A204.1 (cell line): ENCODE data around the gene C1orf21.

Experiments
- FAIRE-seq: peaks from 2 replicates; lab custom pipeline; 2012; peaks lifted over from hg19 to GRCh38; lab: Jason Lieb, UNC

Gene C1orf21

DNA sequence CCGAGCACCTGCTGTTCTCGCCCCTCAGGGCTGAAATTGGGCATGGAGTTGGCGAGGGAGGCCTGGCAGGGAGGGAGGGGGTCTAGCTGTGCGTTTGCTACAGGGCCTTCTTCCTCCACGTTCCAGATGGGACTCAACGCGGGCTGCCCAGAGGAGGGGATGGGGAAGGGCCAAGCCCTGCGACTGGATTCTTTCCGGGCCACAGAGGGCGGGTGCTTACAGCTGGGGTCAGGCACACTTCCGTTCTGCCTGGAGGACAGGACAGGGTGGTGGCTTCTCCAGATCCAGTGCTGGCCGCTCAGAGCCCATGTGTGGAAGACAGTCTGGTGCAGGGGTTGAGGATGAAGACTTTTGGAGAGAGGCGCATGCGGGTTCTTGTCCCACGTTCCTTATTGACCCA, 277.8 kb downstream of the C1orf21 start:
- no peak for FAIRE-seq

DNA sequence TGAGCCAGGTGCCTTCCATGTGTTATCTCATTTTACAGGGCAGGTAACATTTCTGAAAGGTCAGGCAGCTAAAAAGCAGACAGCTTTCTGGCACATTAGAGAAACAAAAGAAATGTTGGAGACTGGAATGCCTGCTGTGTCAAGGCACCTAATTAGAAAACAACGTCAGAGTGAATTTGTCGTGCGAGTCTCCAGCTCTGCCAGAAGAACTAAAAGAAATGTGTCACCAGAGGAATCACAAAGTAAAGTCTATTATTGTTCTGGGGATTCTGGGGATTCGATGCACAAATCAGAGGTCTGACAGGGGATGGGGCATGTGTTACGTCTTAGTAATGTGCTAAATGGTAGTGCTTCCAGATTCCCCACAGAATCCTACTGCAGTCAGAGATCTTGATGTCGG, 278.5 kb downstream of the C1orf21 start:
- no peak for FAIRE-seq

DNA sequence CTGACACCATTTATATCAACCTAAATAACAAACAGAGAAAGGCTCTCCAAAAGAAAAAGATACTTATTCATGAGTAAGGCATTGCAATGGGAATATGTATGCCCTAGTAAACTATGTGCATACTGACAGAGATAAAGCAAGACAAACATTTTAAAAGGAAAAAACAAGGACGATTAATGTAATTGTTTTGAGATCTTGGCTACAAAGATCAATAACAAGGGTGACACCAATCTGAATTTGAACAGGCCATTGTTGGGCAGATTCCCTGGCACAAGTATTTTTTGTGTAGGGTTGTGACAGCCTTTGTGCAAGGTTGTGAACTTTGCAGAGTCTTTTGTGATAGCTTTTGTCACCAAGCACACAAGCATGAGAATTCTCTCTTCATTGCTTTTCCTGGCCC, 282.6 kb downstream of the C1orf21 start:
- FAIRE-seq = no peak

DNA sequence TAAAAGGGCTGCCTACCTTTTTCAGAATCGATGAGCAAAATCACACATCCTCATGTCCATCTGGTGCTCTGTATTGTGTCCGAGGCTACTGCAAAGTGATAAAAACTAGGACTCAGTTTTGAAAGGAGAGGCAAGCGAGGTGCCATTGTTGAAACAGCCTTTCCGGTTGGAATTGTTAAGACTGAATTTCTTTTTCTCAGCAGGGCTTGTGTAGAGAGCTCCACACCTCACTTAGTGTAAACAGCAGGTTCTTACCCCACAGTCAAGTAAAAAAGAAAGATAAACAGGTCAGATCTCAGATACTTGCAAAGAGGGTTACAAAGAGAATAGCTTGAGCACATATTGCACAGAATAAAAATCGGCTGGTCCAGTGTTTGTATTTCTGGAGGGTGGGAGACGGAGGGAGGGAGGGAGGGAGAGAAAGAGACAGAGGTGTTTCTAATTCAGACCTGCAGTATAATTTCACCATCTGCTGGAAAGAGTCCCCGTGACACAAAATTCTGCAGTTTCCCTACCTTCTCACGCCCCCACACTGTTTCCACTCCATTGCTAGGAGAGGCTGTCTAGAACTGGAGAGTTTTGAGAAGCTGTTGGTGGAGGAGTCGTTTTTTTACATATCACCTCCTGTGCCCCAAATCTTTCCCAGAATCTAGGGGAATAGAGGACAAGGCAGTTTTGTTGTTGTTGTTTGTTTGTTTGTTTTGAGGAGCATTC, 285.3 kb downstream of the C1orf21 start:
- no peak for FAIRE-seq

DNA sequence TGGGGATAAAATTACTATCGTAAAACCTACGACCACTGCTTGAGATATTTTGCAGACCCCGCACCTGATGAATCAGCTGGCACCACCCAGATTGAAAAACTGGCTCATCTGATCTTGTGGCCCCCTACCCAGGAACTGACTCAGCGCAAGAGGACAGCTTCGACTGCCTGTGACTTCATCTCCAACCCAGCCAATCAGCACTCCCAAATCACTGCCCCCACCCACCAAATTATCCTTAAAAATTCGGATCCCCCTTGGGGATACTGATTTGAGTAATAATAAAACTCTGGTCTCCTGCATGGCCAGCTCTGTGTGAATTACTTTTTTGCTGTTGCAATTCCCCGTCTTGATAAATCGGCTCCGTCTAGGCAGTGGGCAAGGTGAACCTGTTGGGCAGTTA, 286.5 kb downstream of the C1orf21 start:
- no peak for FAIRE-seq

DNA sequence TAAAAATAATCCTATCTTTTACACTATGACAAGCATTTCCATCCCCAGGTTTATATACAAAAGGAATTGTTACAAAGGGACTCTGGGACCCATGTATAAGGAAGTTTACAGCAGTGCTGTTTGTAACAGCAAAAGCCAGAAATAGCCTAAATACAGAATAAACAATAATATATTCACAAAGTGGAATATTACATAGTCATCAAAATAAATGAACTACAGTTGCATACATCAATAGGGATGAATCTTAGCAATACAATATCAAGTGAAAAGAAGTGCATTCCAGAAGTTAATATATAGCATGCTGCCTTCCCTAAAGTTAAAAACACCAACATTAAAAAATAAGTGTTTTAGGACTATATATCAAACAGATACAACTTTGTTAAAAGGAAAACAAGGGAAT, 290.5 kb downstream of the C1orf21 start:
- no peak for FAIRE-seq
